HG03575 (cell line): ENCODE data around the gene BTBD9.

Experiments
- ATAC-seq: cut with Tn5 transposase; IDR thresholded peaks from one replicate; pipeline ENCODE4 v1.9.1; 2021; ENCODE audit not compliant: unreplicated experiment, insufficient number of reproducible peaks, low FRiP score; ENCODE audit errors: extremely low read depth

The BTBD9 gene

GRCh38 chr6:38171997-38172738 lies 467.6 kb downstream of the BTBD9 start:
- ATAC-seq, result no peak

GRCh38 chr6:38170666-38171355 lies 468.9 kb downstream of the BTBD9 start:
- no peak for ATAC-seq

GRCh38 chr6:38169977-38170526 lies 469.7 kb downstream of the BTBD9 start:
- ATAC-seq, result no peak

- ATAC-seq, result no peak
Measured at GRCh38 chr6:38169221-38169976, 470.3 kb downstream of the BTBD9 start.

- ATAC-seq, result no peak
Measured at GRCh38 chr6:38168699-38169098, 471.0 kb downstream of the BTBD9 start.

- no peak for ATAC-seq
Measured at GRCh38 chr6:38168126-38168525, 471.6 kb downstream of the BTBD9 start.

GRCh38 chr6:38167598-38167997 lies 472.1 kb downstream of the BTBD9 start:
- ATAC-seq, result no peak

GRCh38 chr6:38166411-38167240 lies 473.1 kb downstream of the BTBD9 start:
- no peak for ATAC-seq

GRCh38 chr6:38164671-38165108 lies 475.0 kb downstream of the BTBD9 start:
- no peak for ATAC-seq

- no peak for ATAC-seq
Measured at GRCh38 chr6:38164131-38164481, 475.6 kb downstream of the BTBD9 start.

- ATAC-seq, result no peak
Measured at GRCh38 chr6:38163186-38164130, 476.3 kb downstream of the BTBD9 start.

GRCh38 chr6:38162493-38163185 lies 477.1 kb downstream of the BTBD9 start:
- ATAC-seq, result no peak

- no peak for ATAC-seq
Measured at GRCh38 chr6:38161754-38162492, 477.8 kb downstream of the BTBD9 start.

- no peak for ATAC-seq
Measured at GRCh38 chr6:38161331-38161730, 478.4 kb downstream of the BTBD9 start.

GRCh38 chr6:38160831-38161230 lies 478.9 kb downstream of the BTBD9 start:
- ATAC-seq, result no peak

GRCh38 chr6:38159596-38159995 lies 480.1 kb downstream of the BTBD9 start:
- no peak for ATAC-seq
